Thoracic aorta (tissue), 2 donors: Measurements from ENCODE around the gene POSTN. TPM values are rescaled to one million over a fixed set of nuclear protein-coding genes. Genes with fewer than 3 reads are reported as not detected.
A peak's percentile ranks its signal among the peaks of the same experiment; 100 is the strongest.
"Not testable (repeated sequence)": the region's sequence is repeated elsewhere in the genome, so short reads cannot be mapped to it uniquely, and the experiment has no call there.

Experiments used
- ATAC-seq: fragments of 150-250 bp; one replicate; pipeline ENCODE4 v1.8.0; 2017; ENCODE audit warnings: low read depth; ENCODE audit not compliant: insufficient number of reproducible peaks, low FRiP score
- DNase-seq: peaks from one replicate; pipeline ENCODE4 v3.0.0-alpha.2; 2020; ENCODE audit warnings: low spot score
- H3K27ac ChIP-seq, 2 donors: fragments of 200-600 bp; sonication (generic); 1 replicate in 1 of 2; 2 replicates in 1 of 2; pipeline ENCODE4 v1.5.1; 2016; ENCODE audit warnings: mild to moderate bottlenecking in 2 of 2, moderate library complexity in 2 of 2
- H3K27me3 ChIP-seq: fragments of 200-600 bp; sonication (generic); replicated peaks from 2 replicates; pipeline ENCODE4 v1.6.0; 2016; ENCODE audit warnings: mild to moderate bottlenecking; ENCODE audit not compliant: insufficient read depth
- H3K36me3 ChIP-seq: fragments of 200-600 bp; sonication (generic); one replicate; pipeline ENCODE4 v1.5.1; 2016
- H3K4me1 ChIP-seq, 2 donors: fragments of 200-600 bp; sonication (generic); 1 replicate in 1 of 2; 2 replicates in 1 of 2; pipeline versions ENCODE4 v1.5.1 to v1.6.0; 2016; ENCODE audit warnings: low read depth in 2 of 2, mild to moderate bottlenecking in 1 of 2; ENCODE audit not compliant: control insufficient read depth in 1 of 2
- H3K4me3 ChIP-seq: fragments of 200-600 bp; sonication (generic); 2 replicates; pipeline ENCODE4 v1.5.1; 2016; ENCODE audit warnings: mild to moderate bottlenecking
- H3K9me3 ChIP-seq: fragments of 200-600 bp; sonication (generic); 2 replicates; pipeline ENCODE4 v1.5.1; 2016
- total RNA-seq, 2 donors: library from RNA; depleted of rRNA; stranded (reverse); fragments of >200 nt; gene quantifications; one replicate each; pipeline versions ENCODE4 v1.1.0 to v1.2.3, GENCODE V29; 2016
- TF ChIP-seq, protein P1 (sequence below): fragments of 200-600 bp; sonication (generic); IDR thresholded peaks from one replicate; pipeline ENCODE4 v1.5.1; 2019; ENCODE audit warnings: antibody characterized with exemption

POSTN gene
- total RNA-seq, 2 donors from 2014 or later, result 145 to 191 TPM

DNA sequence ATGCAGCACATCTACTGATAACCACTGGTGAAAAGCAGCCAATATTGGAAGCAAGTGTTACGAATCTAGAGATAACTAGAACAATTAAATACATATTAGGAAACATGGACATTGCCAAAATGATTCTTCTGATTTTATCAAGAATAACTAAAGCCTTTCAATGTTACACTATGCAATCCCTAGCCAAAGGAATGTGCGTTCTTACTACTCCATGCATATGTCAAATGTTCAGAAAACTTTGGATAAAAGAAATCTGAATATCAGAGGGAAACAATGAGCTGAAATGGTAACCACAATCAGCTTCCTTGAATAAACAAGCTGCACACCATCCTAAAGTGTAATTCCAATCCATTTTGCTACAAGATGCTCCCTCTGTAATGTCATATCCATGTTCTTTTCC lies 951 bp upstream of the POSTN start:
- Histone ChIP-seq H3K4me3 (no peak overlapping the region), H3K4me1 (peaks cover 0 to 11% of the 10 kb centered on the region in 2 donors), H3K27me3 (no peaks in the 10 kb centered on the region), H3K27ac (no peak overlapping the region), H3K9me3 (no peaks in the 10 kb centered on the region), H3K36me3 (no peaks in the 10 kb centered on the region)
- DNase-seq, result no peak
- no peak for ATAC-seq
- TF ChIP-seq, protein P1, sequence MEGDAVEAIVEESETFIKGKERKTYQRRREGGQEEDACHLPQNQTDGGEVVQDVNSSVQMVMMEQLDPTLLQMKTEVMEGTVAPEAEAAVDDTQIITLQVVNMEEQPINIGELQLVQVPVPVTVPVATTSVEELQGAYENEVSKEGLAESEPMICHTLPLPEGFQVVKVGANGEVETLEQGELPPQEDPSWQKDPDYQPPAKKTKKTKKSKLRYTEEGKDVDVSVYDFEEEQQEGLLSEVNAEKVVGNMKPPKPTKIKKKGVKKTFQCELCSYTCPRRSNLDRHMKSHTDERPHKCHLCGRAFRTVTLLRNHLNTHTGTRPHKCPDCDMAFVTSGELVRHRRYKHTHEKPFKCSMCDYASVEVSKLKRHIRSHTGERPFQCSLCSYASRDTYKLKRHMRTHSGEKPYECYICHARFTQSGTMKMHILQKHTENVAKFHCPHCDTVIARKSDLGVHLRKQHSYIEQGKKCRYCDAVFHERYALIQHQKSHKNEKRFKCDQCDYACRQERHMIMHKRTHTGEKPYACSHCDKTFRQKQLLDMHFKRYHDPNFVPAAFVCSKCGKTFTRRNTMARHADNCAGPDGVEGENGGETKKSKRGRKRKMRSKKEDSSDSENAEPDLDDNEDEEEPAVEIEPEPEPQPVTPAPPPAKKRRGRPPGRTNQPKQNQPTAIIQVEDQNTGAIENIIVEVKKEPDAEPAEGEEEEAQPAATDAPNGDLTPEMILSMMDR, result no peak

DNA sequence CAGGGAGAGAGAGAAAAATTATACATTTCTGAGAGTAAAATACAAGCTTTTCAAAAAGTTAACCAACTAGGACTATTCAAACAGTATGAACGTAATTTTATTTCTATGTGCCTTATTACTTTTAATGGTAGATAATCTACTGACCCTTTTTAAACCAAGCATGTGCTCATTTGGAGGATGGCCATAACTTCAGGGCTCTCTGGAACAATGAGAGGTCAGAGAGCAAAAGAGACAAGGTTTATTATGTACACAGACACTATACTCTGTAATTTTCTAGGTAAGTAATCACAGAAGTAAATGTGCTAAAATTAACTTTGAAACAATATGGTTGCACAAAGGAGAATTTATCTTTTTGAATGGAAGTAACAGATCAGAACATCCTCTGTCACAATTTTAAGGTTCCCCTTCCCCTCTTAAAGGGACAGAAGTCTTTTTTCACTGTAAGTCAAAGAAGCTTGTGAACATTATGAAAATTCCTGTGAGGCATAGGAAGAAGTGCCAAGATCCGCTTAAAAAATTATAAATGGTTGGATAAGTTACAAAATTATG lies 1.0 kb downstream of the POSTN start:
- no peak for DNase-seq
- peak overlapping the region; percentile 30 for H3K4me3 ChIP-seq
- no peak overlapping the region for H3K27ac ChIP-seq
- ATAC-seq, result no peak
- no peaks in the 10 kb centered on the region for H3K9me3 ChIP-seq
- H3K36me3 ChIP-seq, result no peaks in the 10 kb centered on the region
- TF ChIP-seq, protein P1, result no peak
- H3K4me1 ChIP-seq, result peaks cover 0 to 11% of the 10 kb centered on the region in 2 donors
- no peaks in the 10 kb centered on the region for H3K27me3 ChIP-seq

DNA sequence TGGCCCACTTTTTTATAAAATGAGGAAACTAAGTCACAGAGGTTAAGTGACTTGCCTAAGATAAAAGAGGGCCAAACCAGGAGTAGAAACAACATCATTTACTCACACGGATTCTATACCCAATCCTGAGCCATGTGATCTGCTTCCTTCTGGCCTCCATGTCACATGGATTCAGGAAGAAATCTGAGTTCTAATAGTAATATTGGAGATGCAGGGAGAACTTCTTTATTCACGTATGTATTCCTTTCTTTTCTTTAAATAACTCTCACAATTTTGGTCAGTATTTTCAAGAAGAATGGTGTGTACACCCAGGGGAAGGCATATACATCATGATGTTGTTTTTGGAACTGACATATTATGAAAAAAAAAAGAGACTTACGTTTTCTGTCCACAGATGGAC lies 1.8 kb downstream of the POSTN start:
- no peak for ATAC-seq
- TF ChIP-seq, protein P1, result no peak
- H3K4me3 ChIP-seq, result peak overlapping the region; percentile 30

DNA sequence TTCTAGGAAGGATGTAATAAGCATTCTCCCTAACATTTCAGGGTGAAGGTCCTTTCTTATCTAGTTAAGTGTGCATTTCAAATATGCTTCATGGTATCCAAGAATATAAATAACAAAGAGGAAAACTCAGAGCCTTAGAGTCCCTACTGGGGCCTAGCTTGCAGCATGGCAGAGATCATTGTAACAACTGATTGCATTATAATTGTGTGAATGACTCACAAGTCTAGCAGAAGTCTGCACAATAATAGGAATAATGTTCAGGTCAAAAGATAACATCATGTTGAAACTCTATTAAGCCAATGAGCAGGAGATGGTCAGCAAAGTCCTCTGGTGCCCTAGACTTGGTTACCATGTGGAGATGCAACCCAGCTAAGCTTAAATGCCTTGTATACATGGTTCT lies 3.4 kb downstream of the POSTN start:
- Histone ChIP-seq H3K36me3 (no peaks in the 10 kb centered on the region), H3K9me3 (no peaks in the 10 kb centered on the region), H3K27me3 (no peaks in the 10 kb centered on the region), H3K4me3 (no peak overlapping the region), H3K4me1 (peaks cover 0 to 11% of the 10 kb centered on the region in 2 donors), H3K27ac (no peak overlapping the region)
- TF ChIP-seq, protein P1, result no peak
- ATAC-seq, result no peak
- no peak for DNase-seq

More for the DNA sequence above, 1.8 kb downstream of the POSTN start:
- no peak overlapping the region for H3K27ac ChIP-seq
- peaks cover 0 to 11% of the 10 kb centered on the region in 2 donors for H3K4me1 ChIP-seq
- H3K9me3 ChIP-seq, result no peaks in the 10 kb centered on the region
- no peak for DNase-seq
- no peaks in the 10 kb centered on the region for H3K27me3 ChIP-seq
- H3K36me3 ChIP-seq, result no peaks in the 10 kb centered on the region

DNA sequence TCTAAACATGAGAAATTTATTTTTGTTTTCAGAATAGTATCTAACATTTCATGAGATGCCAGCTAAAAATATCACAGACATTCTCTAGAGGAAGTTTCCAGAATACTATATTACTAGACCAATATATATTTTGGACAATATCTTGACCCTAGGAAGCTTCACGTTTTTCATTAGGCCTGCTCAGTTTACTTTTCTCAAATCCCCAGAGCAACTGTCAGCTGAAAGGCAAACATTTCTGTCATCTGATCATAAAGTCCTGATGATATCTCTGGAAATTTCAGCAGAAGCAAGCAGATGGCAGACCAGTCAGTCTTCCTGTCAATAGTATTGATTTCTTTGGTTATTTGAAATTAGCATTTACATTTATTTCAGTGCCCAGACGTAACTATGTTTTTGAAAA lies 4.0 kb downstream of the POSTN start:
- no peak for DNase-seq

DNA sequence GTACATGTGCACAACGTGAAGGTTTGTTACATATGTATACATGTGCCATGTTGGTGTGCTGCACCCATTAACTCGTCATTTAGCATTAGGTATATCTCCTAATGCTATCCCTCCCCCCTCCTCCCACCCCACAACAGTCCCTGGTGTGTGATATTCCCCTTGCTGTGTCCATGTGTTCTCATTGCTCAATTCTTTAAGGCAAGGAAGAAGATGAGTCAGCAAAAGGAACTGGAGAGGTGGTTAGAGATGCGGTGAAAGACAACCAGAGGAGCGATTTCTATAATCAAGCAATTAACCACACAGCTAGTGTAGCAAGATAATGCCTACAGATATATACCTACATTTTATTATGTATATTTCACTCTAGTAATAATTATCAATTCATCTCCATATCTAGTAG lies 9.2 kb downstream of the POSTN start:
- H3K9me3 ChIP-seq, H3K27ac ChIP-seq, H3K27me3 ChIP-seq, ATAC-seq, H3K4me1 ChIP-seq, DNase-seq, H3K4me3 ChIP-seq, H3K36me3 ChIP-seq: not testable (repeated sequence)

More for the DNA sequence above, 4.0 kb downstream of the POSTN start:
- Histone ChIP-seq H3K27me3 (no peaks in the 10 kb centered on the region), H3K9me3 (no peaks in the 10 kb centered on the region), H3K36me3 (no peaks in the 10 kb centered on the region), H3K4me3 (no peak overlapping the region), H3K4me1 (peaks cover 0 to 11% of the 10 kb centered on the region in 2 donors), H3K27ac (no peak overlapping the region)
- ATAC-seq, result no peak
- TF ChIP-seq, protein P1, result no peak
